Glutamatergic neuron (in vitro differentiated cells): ENCODE measurements around the gene TDRD3. TPM values are rescaled to one million over a fixed set of nuclear protein-coding genes. Genes with fewer than 3 reads are reported as not detected.

Experiments used
- DNase-seq: peaks from one replicate; pipeline ENCODE4 v3.0.0; 2022
- H3K27ac Mint-ChIP-seq: one replicate; pipeline ENCODE4 v1.8.0; 2020; ENCODE audit warnings: mild to moderate bottlenecking, mixed read lengths, inconsistent platforms; ENCODE audit not compliant: unreplicated experiment
- H3K27me3 Mint-ChIP-seq: one replicate; pipeline ENCODE4 v1.8.0; 2020; ENCODE audit warnings: mild to moderate bottlenecking, moderate library complexity, mixed read lengths, inconsistent platforms; ENCODE audit not compliant: unreplicated experiment
- H3K36me3 Mint-ChIP-seq: one replicate; pipeline ENCODE4 v1.8.0; 2020; ENCODE audit warnings: mild to moderate bottlenecking, mixed read lengths, inconsistent platforms; ENCODE audit not compliant: unreplicated experiment
- H3K4me1 Mint-ChIP-seq: one replicate; pipeline ENCODE4 v1.8.0; 2020; ENCODE audit warnings: mild to moderate bottlenecking, low read depth, mixed read lengths, inconsistent platforms; ENCODE audit not compliant: unreplicated experiment
- H3K4me3 Mint-ChIP-seq: one replicate; pipeline ENCODE4 v1.8.0; 2020; ENCODE audit warnings: mild to moderate bottlenecking, mixed read lengths, inconsistent platforms; ENCODE audit not compliant: unreplicated experiment
- H3K9me3 Mint-ChIP-seq: one replicate; pipeline ENCODE4 v1.8.0; 2020; ENCODE audit warnings: mild to moderate bottlenecking, moderate library complexity, mixed read lengths, inconsistent platforms; ENCODE audit not compliant: unreplicated experiment
- total RNA-seq: library from RNA; stranded (reverse); fragmentation: NEBNext Ultra II Directional; extraction: Animal tissue kit (Norgen Biotek cat#: 25700); gene quantifications from one replicate; pipeline ENCODE4 v1.2.1, GENCODE V29; 2021; ENCODE audit not compliant: unreplicated experiment
- TF ChIP-seq, protein P1 (sequence below): fragments of 200-600 bp; sonication (generic); IDR thresholded peaks from one replicate; pipeline ENCODE4 v1.5.0; 2021; ENCODE audit not compliant: partially characterized antibody, unreplicated experiment

Gene TDRD3
- total RNA-seq, 1 donor from 2014 or later, result 15.8 TPM

DNA sequence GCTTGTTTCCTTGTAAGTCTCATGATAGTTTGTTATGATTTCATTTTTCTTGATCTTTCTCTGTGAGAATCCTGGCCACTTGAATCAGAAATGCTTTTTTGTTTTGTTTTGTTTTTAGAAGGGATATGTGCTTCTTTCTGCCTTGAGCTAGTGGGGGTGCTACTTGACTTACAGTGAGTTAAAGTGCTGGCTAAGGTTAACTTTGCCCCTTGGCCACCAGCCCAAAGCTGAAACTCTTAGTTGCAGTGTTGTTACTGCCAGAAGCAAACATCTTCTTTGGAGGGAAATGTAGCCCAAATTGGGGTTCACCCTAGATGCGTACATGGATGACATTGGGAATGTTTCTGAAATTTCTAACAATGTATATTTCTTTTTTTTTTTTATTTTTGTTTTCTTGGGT, 57.4 kb downstream of the TDRD3 start:
- H3K27me3 Mint-ChIP-seq, result no peaks in the 10 kb centered on the region
- H3K27ac Mint-ChIP-seq, result no peak overlapping the region
- TF ChIP-seq, protein P1, sequence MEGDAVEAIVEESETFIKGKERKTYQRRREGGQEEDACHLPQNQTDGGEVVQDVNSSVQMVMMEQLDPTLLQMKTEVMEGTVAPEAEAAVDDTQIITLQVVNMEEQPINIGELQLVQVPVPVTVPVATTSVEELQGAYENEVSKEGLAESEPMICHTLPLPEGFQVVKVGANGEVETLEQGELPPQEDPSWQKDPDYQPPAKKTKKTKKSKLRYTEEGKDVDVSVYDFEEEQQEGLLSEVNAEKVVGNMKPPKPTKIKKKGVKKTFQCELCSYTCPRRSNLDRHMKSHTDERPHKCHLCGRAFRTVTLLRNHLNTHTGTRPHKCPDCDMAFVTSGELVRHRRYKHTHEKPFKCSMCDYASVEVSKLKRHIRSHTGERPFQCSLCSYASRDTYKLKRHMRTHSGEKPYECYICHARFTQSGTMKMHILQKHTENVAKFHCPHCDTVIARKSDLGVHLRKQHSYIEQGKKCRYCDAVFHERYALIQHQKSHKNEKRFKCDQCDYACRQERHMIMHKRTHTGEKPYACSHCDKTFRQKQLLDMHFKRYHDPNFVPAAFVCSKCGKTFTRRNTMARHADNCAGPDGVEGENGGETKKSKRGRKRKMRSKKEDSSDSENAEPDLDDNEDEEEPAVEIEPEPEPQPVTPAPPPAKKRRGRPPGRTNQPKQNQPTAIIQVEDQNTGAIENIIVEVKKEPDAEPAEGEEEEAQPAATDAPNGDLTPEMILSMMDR, result no peak
- no peaks in the 10 kb centered on the region for H3K4me1 Mint-ChIP-seq
- no peaks in the 10 kb centered on the region for H3K9me3 Mint-ChIP-seq
- no peak for DNase-seq
- no peak overlapping the region for H3K4me3 Mint-ChIP-seq
- no peaks in the 10 kb centered on the region for H3K36me3 Mint-ChIP-seq

DNA sequence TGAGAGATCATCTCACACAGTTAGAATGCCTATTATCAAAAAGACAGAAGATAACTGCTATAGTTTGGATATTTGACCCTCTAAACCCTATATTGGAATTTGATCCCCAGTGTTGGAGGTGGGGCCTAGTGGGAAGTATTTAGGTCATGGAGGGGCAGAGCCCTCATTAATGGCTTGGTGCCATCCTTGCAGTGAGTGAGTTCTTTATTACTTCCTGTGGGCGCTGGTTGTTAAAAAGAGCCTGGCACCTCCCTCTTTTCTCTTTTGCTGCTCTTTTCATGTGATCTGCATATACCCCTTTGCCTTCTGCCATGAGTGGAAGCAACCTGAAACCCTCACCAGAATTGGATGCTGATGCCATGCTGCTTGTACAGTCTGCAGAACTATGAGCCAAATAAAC, 66.8 kb downstream of the TDRD3 start:
- Mint-ChIP-seq H3K27ac (no peak overlapping the region), H3K36me3 (no peaks in the 10 kb centered on the region), H3K9me3 (no peaks in the 10 kb centered on the region), H3K4me1 (no peaks in the 10 kb centered on the region), H3K4me3 (no peak overlapping the region), H3K27me3 (peaks cover 1% of the 10 kb centered on the region)
- no peak for DNase-seq
- TF ChIP-seq, protein P1, result no peak

DNA sequence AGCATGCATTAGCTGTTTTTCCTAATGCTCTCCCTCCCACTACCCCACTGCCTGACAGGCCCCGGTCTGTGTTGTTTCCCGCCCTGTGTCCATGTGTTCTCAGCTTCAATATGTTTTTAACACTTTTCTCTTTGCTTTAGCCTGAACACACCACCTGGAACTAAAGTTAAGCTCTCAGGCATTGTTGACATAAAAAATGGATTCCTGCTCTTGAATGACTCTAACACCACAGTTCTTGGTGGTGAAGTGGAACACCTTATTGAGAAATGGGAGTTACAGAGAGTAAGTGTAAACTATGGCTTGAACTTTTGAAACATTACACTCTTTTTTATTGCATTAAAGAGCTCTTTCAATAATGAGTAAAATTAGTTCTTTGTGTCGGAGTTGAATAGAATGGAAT, 70.1 kb downstream of the TDRD3 start:
- peaks cover 1% of the 10 kb centered on the region for H3K27me3 Mint-ChIP-seq
- no peaks in the 10 kb centered on the region for H3K36me3 Mint-ChIP-seq
- H3K9me3 Mint-ChIP-seq, result no peaks in the 10 kb centered on the region
- no peak for DNase-seq
- H3K27ac Mint-ChIP-seq, result no peak overlapping the region
- TF ChIP-seq, protein P1, result no peak
- H3K4me1 Mint-ChIP-seq, result no peaks in the 10 kb centered on the region
- no peak overlapping the region for H3K4me3 Mint-ChIP-seq

DNA sequence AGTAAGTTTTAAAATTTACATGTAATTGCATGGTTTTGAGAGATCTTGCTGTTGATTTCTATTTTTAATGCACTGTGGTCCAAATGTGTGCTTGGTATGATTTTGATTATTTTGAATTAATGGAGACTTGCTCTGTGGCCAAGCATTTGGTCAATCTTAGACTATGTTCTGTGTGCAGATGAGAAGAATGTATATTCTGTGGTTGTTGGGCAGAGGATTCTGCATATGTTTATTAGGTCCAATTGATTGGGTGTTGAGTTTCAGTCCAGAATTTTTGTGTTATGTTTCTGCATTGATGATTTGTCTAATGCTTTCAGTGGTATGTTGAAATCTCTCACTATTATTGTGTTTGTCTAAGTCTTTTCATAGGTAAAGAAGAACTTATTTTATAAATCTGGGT, 82.3 kb downstream of the TDRD3 start:
- Mint-ChIP-seq H3K4me1 (no peaks in the 10 kb centered on the region), H3K27ac (no peak overlapping the region), H3K36me3 (no peaks in the 10 kb centered on the region), H3K27me3 (no peaks in the 10 kb centered on the region), H3K4me3 (no peak overlapping the region), H3K9me3 (no peaks in the 10 kb centered on the region)
- DNase-seq, result no peak
- TF ChIP-seq, protein P1, result no peak

DNA sequence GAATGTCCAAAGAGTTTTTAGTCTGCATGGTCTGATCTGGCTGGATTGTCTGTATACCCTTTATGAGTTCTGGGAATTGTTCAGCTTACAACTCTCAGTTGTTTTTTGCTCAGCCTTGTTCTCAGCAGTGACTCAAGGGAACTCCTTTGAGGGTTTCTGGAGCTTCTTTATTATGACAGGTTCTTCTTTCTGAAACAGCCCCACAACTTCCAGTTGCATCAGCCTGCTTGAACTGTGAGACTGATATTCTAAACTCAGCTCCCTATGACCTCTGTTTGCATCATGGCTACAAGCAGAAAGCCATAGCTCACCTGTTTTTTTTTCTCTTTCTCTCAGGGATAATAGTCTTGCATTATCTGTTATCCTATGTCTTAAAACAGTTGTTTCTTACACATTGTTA, 85.0 kb downstream of the TDRD3 start:
- H3K4me1 Mint-ChIP-seq, result no peaks in the 10 kb centered on the region
- H3K36me3 Mint-ChIP-seq, result no peaks in the 10 kb centered on the region
- no peak overlapping the region for H3K27ac Mint-ChIP-seq
- TF ChIP-seq, protein P1, result no peak
- no peaks in the 10 kb centered on the region for H3K9me3 Mint-ChIP-seq
- H3K27me3 Mint-ChIP-seq, result no peaks in the 10 kb centered on the region
- DNase-seq, result no peak
- no peak overlapping the region for H3K4me3 Mint-ChIP-seq
